PC-9 (cell line): ENCODE measurements around the gene LSMEM2.

Experiments
- CTCF ChIP-seq: fragments of 200-600 bp; sonication (generic); conservative IDR thresholded peaks from 2 replicates; pipeline ENCODE4 v1.6.1; 2017; ENCODE audit warnings: mixed run types, antibody characterized with exemption, mild to moderate bottlenecking, moderate library complexity
- EZH2 ChIP-seq: fragments of 200-600 bp; sonication (generic); IDR thresholded peaks from 2 replicates; pipeline ENCODE4 v1.8.0; 2017; ENCODE audit warnings: antibody characterized with exemption, low read depth

GRCh38 chr3:50263478-50264382, 15.2 kb upstream of the LSMEM2 start:
- TF ChIP-seq CTCF (no peak), EZH2 (no peak)
